Iris pigment epithelial cell (primary cell): Measurements from ENCODE around the gene GPLD1.

Experiments
- DNase-seq: peaks from one replicate; pipeline ENCODE4 v3.0.0-alpha.2; 2011; ENCODE audit warnings: low read depth

GPLD1 gene

GRCh38 chr6:24501374-24501773 is 12.0 kb upstream of the GPLD1 start:
- DNase-seq: no peak

DNA sequence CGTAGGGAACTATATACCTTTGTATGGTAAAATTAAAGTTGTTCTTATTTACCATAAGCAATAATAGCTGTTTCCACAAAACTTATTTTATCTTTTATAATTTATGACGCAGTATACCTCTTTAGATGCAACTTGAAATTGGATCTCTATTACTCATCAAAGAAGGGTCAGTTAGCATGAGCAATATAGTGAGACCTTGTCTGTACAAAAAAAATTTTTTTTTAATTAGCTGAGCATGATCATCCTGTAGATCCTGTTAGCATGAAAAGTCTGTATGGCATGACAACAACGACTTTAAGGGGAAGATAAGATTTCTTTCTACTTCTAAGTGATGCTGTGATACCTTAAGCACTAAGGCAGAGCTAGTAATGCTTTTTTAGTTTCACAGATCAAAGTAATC is 11.3 kb upstream of the GPLD1 start:
- no peak for DNase-seq

- DNase-seq: no peak
These were observed 8.0 kb upstream of the GPLD1 start for GRCh38 chr6:24497254-24497970.

DNA sequence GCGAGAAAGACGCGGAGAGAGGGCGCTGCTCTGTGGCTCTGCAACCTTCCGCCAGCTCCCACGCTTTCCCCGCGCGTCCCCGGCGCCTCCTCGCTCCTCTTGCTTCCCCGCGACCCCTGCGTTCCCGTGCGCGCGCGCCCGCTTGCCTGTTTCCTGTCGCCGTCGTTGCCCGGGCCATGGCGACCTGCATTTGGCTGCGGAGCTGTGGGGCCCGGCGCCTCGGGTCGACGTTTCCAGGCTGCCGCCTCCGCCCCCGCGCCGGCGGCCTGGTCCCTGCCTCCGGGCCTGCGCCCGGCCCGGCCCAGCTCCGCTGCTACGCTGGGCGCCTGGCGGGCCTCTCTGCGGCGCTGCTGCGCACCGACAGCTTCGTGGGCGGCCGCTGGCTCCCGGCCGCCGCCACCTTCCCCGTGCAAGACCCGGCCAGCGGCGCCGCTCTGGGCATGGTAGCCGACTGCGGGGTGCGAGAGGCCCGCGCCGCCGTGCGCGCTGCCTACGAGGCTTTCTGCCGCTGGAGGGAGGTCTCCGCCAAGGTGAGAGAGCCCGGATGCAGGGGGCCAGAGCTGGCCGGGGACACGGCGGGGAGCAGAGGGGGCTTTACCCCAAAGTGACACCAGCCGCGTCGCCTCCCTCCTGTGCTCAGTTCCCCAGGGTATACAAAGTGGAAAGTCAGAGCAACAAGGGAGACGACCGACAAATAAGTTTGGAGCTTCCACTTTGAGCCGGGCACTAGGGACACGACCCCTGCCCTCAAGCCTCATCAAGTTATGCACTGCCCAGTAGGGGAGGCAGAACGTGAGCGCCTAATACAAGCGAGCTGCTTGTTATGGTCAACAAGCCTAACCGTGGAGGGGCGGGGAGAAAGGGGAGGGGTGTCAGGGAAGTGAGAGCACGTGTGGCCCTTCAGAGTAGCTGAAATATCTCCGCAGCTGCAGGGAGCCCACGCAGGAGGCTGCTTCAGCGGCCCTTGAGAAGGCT is 5.7 kb upstream of the GPLD1 start, which contains the start of gene ALDH5A1:
Gene ALDH5A1 (plus strand): TSS at position 149 of the 975 bp plus-strand sequence. CDS start 28 bp downstream, at position 177.
- peak; percentile 52 for DNase-seq

- DNase-seq: no peak
These were observed 4.8 kb upstream of the GPLD1 start for GRCh38 chr6:24493945-24494820.

DNA sequence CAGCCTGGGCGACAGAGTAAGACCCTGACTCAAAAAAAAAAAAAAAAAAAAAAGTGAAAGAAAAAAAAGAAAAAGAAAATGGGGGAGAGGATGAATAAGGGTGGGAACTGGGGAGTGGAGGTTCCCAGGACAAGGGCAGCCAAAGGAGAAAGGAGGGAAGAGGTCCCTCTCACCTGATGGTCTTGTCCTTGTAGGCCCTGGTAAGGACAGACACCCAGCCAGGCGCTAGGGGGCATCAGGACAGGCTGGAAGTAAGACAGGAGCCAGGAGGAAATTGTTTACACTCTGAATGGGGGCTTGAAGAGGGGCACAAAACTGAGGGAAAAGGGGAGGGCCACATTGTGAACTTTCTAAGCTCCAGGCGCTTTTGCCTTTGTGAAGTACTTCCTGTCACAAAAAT is 3.1 kb upstream of the GPLD1 start:
- peak; percentile 26 for DNase-seq

GRCh38 chr6:24490948-24491347 is 1.6 kb upstream of the GPLD1 start:
- DNase-seq: no peak

DNA sequence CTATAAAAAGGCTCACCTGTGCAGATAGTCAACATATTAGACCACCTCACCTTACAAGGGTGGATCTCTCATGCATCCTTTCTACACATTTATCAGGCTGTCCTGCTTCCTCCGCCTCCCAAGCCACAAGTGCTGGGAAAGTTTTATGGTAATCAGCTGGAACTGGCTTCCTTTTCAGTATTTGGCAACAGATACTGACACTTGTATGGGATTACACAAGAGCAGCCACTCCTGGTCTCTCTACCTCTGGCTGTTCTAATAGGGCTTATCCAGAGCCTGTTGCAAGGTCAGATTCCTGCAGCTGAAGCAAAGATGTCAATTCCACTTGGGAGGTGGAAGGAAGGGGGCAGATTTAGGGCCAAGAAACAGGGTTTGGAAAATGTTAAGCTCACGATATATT is 503 bp upstream of the GPLD1 start:
- peak; percentile 59 for DNase-seq

- no peak for DNase-seq
These were observed 3.3 kb downstream of the GPLD1 start for GRCh38 chr6:24486065-24486464.

- peak; percentile 12 for DNase-seq
These were observed 4.6 kb downstream of the GPLD1 start for GRCh38 chr6:24484657-24485323.

DNA sequence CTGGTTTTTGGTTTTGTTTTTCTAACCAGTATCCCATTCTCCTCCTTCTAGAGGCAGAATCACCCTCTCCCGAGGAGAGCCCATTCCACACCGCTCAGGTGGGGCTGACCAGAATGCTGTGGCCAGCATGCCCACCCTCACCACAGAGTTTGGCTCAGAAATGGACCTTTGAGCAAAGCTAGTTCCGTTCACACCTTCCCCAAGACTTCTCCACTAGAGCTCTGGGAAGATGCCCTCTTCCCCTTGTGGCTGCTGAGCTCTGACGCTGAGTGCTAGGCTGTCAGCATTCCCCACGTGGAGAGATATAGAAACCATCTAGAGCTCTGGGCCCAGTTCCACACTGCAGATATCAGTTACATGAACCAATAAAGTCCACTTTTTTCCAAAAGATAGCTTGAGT is 7.9 kb downstream of the GPLD1 start:
- no peak for DNase-seq

GRCh38 chr6:24480705-24481104 is 8.7 kb downstream of the GPLD1 start:
- DNase-seq: no peak

DNA sequence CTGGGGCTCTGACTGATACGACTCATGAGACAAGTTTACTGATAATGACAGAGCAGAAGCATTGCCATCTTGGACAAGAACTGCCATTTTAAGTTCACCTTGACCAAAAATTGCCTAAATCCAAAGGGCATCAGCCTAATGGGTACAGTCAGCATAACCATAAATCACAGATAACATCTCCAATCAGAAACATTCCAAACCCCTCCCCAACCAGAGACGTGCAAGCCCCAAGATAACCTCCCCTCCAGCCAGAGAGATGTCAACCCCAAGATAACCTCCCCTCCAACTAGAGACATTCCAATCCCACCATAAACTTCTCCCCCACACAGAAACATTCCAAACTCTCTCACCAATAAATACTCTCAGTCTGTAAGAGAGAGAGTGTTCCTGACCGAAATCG is 10.5 kb downstream of the GPLD1 start:
- no peak for DNase-seq

- no peak for DNase-seq
These were observed 12.3 kb downstream of the GPLD1 start for GRCh38 chr6:24477070-24477469.

- DNase-seq: no peak
These were observed 12.7 kb downstream of the GPLD1 start for GRCh38 chr6:24476631-24477030.

- DNase-seq: peak; percentile 22
These were observed 17.2 kb downstream of the GPLD1 start for GRCh38 chr6:24472181-24472580.

- no peak for DNase-seq
These were observed 19.6 kb downstream of the GPLD1 start for GRCh38 chr6:24469811-24470210.

DNA sequence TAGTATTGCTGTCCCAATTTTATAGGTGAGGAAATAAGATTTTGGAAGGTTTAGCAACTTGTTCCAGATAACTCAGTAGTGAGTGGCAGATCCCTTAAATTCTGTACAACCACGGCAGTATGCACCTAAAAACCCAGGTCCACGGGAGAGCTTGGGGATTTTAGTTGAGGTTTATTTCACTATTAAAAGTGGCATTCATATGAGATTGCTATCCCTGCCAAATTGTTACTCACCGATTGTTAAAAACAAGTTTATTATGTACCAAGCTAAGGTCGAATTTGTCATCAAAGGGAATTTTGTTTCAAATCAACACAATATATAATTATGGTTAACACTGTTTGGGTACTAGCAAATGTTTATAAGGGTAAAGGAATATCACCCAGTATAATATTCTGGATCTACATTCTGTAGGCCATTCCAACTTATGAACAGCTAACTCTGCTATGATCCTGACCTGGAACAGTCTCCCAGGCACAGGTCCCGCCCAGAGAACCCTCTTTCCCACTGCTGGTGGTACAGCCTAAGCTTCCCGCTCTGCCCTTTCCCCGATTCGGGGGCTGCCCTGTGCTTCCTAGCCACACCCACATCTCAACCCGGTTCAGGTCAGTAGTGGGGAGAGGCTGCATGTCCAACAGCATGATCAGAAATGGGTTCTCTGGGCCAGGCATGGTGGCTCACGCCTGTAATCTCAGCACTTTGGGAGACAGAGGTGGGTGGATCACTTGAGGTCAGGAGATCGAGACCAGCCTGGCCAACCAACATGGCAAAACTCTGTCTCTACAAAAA is 24.9 kb downstream of the GPLD1 start:
- DNase-seq: no peak

- DNase-seq: no peak
These were observed 28.4 kb downstream of the GPLD1 start for GRCh38 chr6:24460966-24461365.

GRCh38 chr6:24458941-24459340 is 30.4 kb downstream of the GPLD1 start:
- DNase-seq: no peak

- DNase-seq: peak; percentile 6
These were observed 31.2 kb downstream of the GPLD1 start for GRCh38 chr6:24458134-24458533.
